ENCODE measurements around the gene CDH4.

The CDH4 gene

GRCh38 chr20:61839223-61839911, 587.3 kb downstream of the CDH4 start:
- H3K27ac Mint-ChIP-seq: no peak overlapping the region
- H3K27me3 Mint-ChIP-seq: no peaks in the 10 kb centered on the region
- no peaks in the 10 kb centered on the region for H3K36me3 Mint-ChIP-seq (ENCODE audit: low read depth)
- no peaks in the 10 kb centered on the region for H3K9me3 Mint-ChIP-seq
- H3K4me3 Mint-ChIP-seq: no peak overlapping the region
- intact Hi-C loops (cut with micrococcal nuclease): no loop called here
- H3K4me1 Mint-ChIP-seq (ENCODE audit: low read depth): no peaks in the 10 kb centered on the region

DNA sequence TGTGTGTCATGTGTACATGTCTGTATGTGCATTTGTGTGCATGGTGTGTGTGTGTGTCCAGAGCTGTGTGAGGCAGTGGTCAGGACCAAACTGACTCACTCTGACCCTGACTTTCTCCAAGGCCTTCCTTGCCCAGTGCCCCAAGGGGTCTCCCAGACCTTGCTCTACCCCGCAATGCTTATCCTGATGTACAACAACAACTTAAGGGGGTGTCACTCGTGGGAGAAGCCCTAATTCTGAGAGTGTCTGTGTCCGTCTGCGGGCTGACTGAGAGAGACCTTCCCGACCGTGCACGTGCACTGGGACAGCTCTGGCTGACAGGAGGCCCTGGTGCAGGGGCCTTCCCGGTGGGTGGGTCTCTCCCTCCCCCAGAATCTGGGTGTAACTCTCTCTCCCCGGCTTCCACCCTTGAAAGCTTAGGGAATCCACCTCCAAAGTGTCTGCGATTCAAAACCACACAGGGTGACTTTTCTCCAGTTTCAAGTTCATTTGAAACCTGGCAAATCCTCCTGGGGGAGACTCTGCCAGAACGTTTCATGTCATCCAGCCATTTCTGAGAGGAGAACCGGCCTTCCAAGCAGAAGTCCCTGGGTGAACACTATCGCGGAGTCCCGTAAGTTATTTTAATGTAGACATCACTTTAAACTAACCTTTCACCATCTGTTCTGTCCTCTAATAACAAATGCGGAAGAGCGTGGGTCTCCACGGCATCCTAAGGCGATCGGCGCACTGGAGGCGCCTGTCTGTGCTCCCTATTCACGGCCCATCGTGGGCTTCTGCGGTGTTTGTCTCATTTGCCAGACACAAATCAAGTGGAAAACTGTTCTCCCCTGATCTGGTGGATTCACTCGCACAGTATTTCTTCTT, 588.1 kb downstream of the CDH4 start:
- no peaks in the 10 kb centered on the region for H3K9me3 Mint-ChIP-seq
- no peak overlapping the region for H3K27ac Mint-ChIP-seq
- H3K36me3 Mint-ChIP-seq (ENCODE audit: low read depth): no peaks in the 10 kb centered on the region
- H3K27me3 Mint-ChIP-seq: no peaks in the 10 kb centered on the region
- no peak overlapping the region for H3K4me3 Mint-ChIP-seq
- intact Hi-C loops (cut with micrococcal nuclease): no loop called here
- no peaks in the 10 kb centered on the region for H3K4me1 Mint-ChIP-seq (ENCODE audit: low read depth)

DNA sequence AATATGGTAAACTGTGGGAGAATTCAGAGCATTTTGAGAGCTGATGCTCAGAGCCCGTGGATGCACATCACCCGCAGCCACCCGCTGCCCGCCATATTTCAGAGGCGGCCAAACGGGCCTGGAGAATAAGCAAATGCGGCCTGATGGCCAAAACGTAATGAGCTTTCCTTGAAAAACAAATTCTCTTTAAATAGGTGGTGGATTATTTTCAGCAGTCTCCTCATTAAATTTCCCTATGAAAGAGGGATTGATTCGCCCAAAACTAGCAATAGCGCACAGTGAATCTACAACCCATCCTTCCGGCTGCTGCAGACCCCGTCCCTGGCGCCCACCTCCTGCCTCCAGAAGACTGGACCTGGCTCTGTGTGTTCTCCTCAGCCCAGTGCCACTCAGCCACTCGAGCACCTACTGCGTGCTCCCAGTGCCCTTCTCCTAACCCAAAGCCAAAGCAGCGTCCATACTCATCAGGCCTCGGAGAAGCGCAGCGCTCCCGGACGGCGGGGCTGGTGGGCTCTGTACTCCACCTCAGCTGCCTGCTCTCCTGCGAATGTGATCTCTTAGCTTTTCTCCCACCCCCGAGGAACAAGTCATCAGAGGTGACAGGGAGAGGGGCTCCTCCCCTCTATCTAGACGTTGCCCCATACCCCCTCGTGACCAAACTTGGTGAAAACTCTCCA, 588.9 kb downstream of the CDH4 start:
- H3K9me3 Mint-ChIP-seq: no peaks in the 10 kb centered on the region
- H3K4me3 Mint-ChIP-seq: no peak overlapping the region
- intact Hi-C loops (cut with micrococcal nuclease): no loop called here
- H3K4me1 Mint-ChIP-seq (ENCODE audit: low read depth): no peaks in the 10 kb centered on the region
- no peak overlapping the region for H3K27ac Mint-ChIP-seq
- H3K27me3 Mint-ChIP-seq: no peaks in the 10 kb centered on the region
- H3K36me3 Mint-ChIP-seq (ENCODE audit: low read depth): no peaks in the 10 kb centered on the region

DNA sequence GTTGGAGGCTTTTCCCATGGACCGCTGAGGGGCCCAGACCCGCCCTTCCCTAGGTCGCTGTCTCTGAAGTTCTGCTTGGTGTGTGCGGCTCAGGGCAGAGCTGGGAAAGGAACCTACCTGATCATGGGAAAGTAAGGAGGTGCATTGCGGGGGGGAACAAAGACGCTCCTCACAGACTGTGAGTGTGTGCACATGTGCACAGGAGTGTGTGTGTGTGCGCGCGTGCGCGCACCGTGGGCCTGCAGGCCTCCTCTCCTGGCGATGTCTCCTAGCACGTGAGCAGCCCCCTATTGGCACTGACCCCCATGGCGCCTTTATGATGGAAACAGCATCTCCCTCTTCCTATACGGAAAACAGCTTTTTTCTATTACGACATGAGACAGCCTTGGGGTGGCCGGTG, 589.5 kb downstream of the CDH4 start:
- H3K4me3 Mint-ChIP-seq: no peak overlapping the region
- H3K9me3 Mint-ChIP-seq: no peaks in the 10 kb centered on the region
- no peaks in the 10 kb centered on the region for H3K4me1 Mint-ChIP-seq (ENCODE audit: low read depth)
- no peaks in the 10 kb centered on the region for H3K36me3 Mint-ChIP-seq (ENCODE audit: low read depth)
- H3K27ac Mint-ChIP-seq: no peak overlapping the region
- intact Hi-C loops (cut with micrococcal nuclease): no loop called here
- no peaks in the 10 kb centered on the region for H3K27me3 Mint-ChIP-seq

GRCh38 chr20:61841966-61842365, 589.9 kb downstream of the CDH4 start:
- intact Hi-C loops (cut with micrococcal nuclease): no loop called here
- H3K9me3 Mint-ChIP-seq: no peaks in the 10 kb centered on the region
- H3K27me3 Mint-ChIP-seq: no peaks in the 10 kb centered on the region
- H3K4me1 Mint-ChIP-seq (ENCODE audit: low read depth): no peaks in the 10 kb centered on the region
- no peak overlapping the region for H3K4me3 Mint-ChIP-seq
- H3K36me3 Mint-ChIP-seq (ENCODE audit: low read depth): no peaks in the 10 kb centered on the region
- H3K27ac Mint-ChIP-seq: no peak overlapping the region

- no peaks in the 10 kb centered on the region for H3K9me3 Mint-ChIP-seq
These were observed 592.6 kb downstream of the CDH4 start for GRCh38 chr20:61844621-61845020.

GRCh38 chr20:61845233-61845671, 593.2 kb downstream of the CDH4 start:
- Mint-ChIP-seq H3K27me3 (no peaks in the 10 kb centered on the region), H3K4me3 (no peak overlapping the region), H3K4me1 (ENCODE audit: low read depth) (no peaks in the 10 kb centered on the region), H3K36me3 (ENCODE audit: low read depth) (no peaks in the 10 kb centered on the region), H3K9me3 (no peaks in the 10 kb centered on the region), H3K27ac (no peak overlapping the region)
- intact Hi-C loops (cut with micrococcal nuclease): no loop called here

More at GRCh38 chr20:61844621-61845020, 592.6 kb downstream of the CDH4 start:
- no peak overlapping the region for H3K27ac Mint-ChIP-seq
- H3K4me1 Mint-ChIP-seq (ENCODE audit: low read depth): no peaks in the 10 kb centered on the region
- intact Hi-C loops (cut with micrococcal nuclease): no loop called here
- no peaks in the 10 kb centered on the region for H3K27me3 Mint-ChIP-seq
- H3K36me3 Mint-ChIP-seq (ENCODE audit: low read depth): no peaks in the 10 kb centered on the region
- no peak overlapping the region for H3K4me3 Mint-ChIP-seq

DNA sequence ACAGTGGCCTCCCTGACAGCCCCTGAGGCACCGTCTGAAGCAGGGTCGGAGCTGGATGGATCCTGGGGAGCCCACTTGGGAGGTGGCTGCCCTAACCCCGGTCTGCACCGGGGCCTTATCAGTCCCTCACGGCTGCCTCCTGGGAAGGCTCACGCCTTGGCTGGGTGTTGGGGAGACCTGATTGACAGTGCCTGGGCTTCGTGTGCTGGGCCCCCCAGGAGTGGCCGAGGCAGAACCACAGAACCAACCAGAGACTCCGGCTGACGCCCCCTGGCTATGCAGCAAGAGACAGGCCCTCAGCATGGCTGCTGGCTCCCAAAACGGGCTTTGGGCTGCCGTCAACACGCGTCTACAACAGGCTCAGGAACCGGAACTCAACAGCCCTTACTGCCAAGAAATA, 594.0 kb downstream of the CDH4 start:
- H3K4me1 Mint-ChIP-seq (ENCODE audit: low read depth): no peaks in the 10 kb centered on the region
- no peak overlapping the region for H3K4me3 Mint-ChIP-seq
- intact Hi-C loops (cut with micrococcal nuclease): no loop called here
- no peak overlapping the region for H3K27ac Mint-ChIP-seq
- H3K9me3 Mint-ChIP-seq: no peaks in the 10 kb centered on the region
- H3K27me3 Mint-ChIP-seq: no peaks in the 10 kb centered on the region
- no peaks in the 10 kb centered on the region for H3K36me3 Mint-ChIP-seq (ENCODE audit: low read depth)

GRCh38 chr20:61846741-61847419, 594.8 kb downstream of the CDH4 start:
- H3K4me1 Mint-ChIP-seq (ENCODE audit: low read depth): no peaks in the 10 kb centered on the region

DNA sequence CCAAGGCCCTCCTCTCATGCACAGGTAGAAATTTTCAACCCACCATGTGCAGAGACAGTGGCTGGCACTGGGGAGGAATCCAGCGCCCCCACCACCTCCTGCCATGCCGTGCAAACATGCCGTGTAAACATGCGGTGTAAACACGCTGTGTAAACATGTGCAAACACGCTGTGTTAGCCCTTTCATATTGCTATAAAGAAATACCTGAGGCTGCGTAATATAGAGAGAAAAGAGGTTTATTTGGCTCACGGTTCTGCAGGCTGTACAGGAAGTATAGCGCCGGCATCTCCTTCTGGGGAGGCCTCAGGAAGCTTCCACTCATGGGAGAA, 595.3 kb downstream of the CDH4 start:
- Mint-ChIP-seq H3K27me3 (no peaks in the 10 kb centered on the region), H3K9me3 (no peaks in the 10 kb centered on the region), H3K36me3 (ENCODE audit: low read depth) (no peaks in the 10 kb centered on the region), H3K4me3 (no peak overlapping the region), H3K4me1 (ENCODE audit: low read depth) (no peaks in the 10 kb centered on the region), H3K27ac (no peak overlapping the region)
- intact Hi-C loops (cut with micrococcal nuclease): no loop called here

More at GRCh38 chr20:61846741-61847419, 594.8 kb downstream of the CDH4 start:
- intact Hi-C loops (cut with micrococcal nuclease): no loop called here
- H3K9me3 Mint-ChIP-seq: no peaks in the 10 kb centered on the region
- H3K4me3 Mint-ChIP-seq: no peak overlapping the region
- H3K27me3 Mint-ChIP-seq: no peaks in the 10 kb centered on the region
- no peak overlapping the region for H3K27ac Mint-ChIP-seq
- H3K36me3 Mint-ChIP-seq (ENCODE audit: low read depth): no peaks in the 10 kb centered on the region

- H3K4me3 Mint-ChIP-seq: no peak overlapping the region
- H3K9me3 Mint-ChIP-seq: no peaks in the 10 kb centered on the region
- H3K27me3 Mint-ChIP-seq: no peaks in the 10 kb centered on the region
- no peaks in the 10 kb centered on the region for H3K4me1 Mint-ChIP-seq (ENCODE audit: low read depth)
- H3K27ac Mint-ChIP-seq: no peak overlapping the region
- no peaks in the 10 kb centered on the region for H3K36me3 Mint-ChIP-seq (ENCODE audit: low read depth)
- intact Hi-C loops (cut with micrococcal nuclease): no loop called here
These were observed 595.9 kb downstream of the CDH4 start for GRCh38 chr20:61847986-61848385.

GRCh38 chr20:61848851-61849250, 596.8 kb downstream of the CDH4 start:
- H3K4me1 Mint-ChIP-seq (ENCODE audit: low read depth): no peaks in the 10 kb centered on the region
- H3K4me3 Mint-ChIP-seq: no peak overlapping the region
- H3K27me3 Mint-ChIP-seq: no peaks in the 10 kb centered on the region
- no peaks in the 10 kb centered on the region for H3K36me3 Mint-ChIP-seq (ENCODE audit: low read depth)
- no peak overlapping the region for H3K27ac Mint-ChIP-seq
- H3K9me3 Mint-ChIP-seq: no peaks in the 10 kb centered on the region
- intact Hi-C loops (cut with micrococcal nuclease): no loop called here

GRCh38 chr20:61849376-61849775, 597.3 kb downstream of the CDH4 start:
- Mint-ChIP-seq H3K27ac (no peak overlapping the region), H3K27me3 (no peaks in the 10 kb centered on the region), H3K4me1 (ENCODE audit: low read depth) (no peaks in the 10 kb centered on the region), H3K9me3 (no peaks in the 10 kb centered on the region), H3K36me3 (ENCODE audit: low read depth) (no peaks in the 10 kb centered on the region), H3K4me3 (no peak overlapping the region)
- intact Hi-C loops (cut with micrococcal nuclease): no loop called here

GRCh38 chr20:61849822-61850221, 597.8 kb downstream of the CDH4 start:
- intact Hi-C loops (cut with micrococcal nuclease): no loop called here
- H3K9me3 Mint-ChIP-seq: no peaks in the 10 kb centered on the region
- no peak overlapping the region for H3K27ac Mint-ChIP-seq
- H3K27me3 Mint-ChIP-seq: no peaks in the 10 kb centered on the region
- H3K4me3 Mint-ChIP-seq: no peak overlapping the region
- H3K4me1 Mint-ChIP-seq (ENCODE audit: low read depth): no peaks in the 10 kb centered on the region
- H3K36me3 Mint-ChIP-seq (ENCODE audit: low read depth): no peaks in the 10 kb centered on the region

All from dendritic cell treated with granulocyte-macrophage colony-stimulating factor and Interleukin-4, amounts not matched to agents 40 ng/mL and 50 ng/mL, for 4 days (primary cell).